ENCODE results near the gene ZNF580. TPM values are rescaled to one million over a fixed set of nuclear protein-coding genes. Genes with fewer than 3 reads are reported as not detected.
A peak's percentile ranks its signal among the peaks of the same experiment; 100 is the strongest.

Gene ZNF580
- total and polyA plus RNA-seq, 2 of the 13 experiments (the other 11 are each of a cell fraction or from before 2014, with no cell fraction given) = 4.4 to 6.0 TPM

- no peak for TF ChIP-seq SNAPC4 (CRISPR knock-in tag; IDR thresholded peaks at IDR 0.05)
- TF ChIP-seq ZBTB33 (CRISPR knock-in tag; IDR thresholded peaks at IDR 0.05) = 0 out of 2 replicates have a peak, but pooled peaks have one; percentile 10
- no peak for TF ChIP-seq CERS6 (CRISPR knock-in tag; IDR thresholded peaks at IDR 0.05)
- peak; percentile 29; the same call in 1 of the 2 replicates for TF ChIP-seq CREB3 (CRISPR knock-in tag; IDR thresholded peaks at IDR 0.05)
- peak; percentile 80 for TF ChIP-seq MAX (IDR thresholded peaks at IDR 0.05)
- peak; percentile 87 for TF ChIP-seq BATF2 (CRISPR knock-in tag; IDR thresholded peaks at IDR 0.05)
- TF ChIP-seq ZNF878 (CRISPR knock-in tag; IDR thresholded peaks at IDR 0.05) = no peak
- peak; percentile 21 for TF ChIP-seq HNRNPLL (IDR thresholded peaks at IDR 0.05; ENCODE audit: low read depth, low read length, poor library complexity, severe bottlenecking)
- TF ChIP-seq NONO (IDR thresholded peaks at IDR 0.05) = no peak
- peak; percentile 32; the same call in 1 of the 2 replicates for TF ChIP-seq NONO (CRISPR knock-in tag; conservative IDR thresholded peaks at IDR 0.05)
- TF ChIP-seq RBFOX2 (IDR thresholded peaks at IDR 0.05; ENCODE audit: low read depth, low read length) = peak; percentile 81
- TF ChIP-seq ZNF790 (CRISPR knock-in tag; IDR thresholded peaks at IDR 0.05; ENCODE audit: borderline replicate concordance) = no peak
- no peak for TF ChIP-seq FOXA1 (IDR thresholded peaks at IDR 0.05)
- peak; percentile 2; the same call in 1 of the 2 replicates for TF ChIP-seq FOXA1 (CRISPR knock-in tag; IDR thresholded peaks at IDR 0.05)
- 0 out of 2 replicates have a peak, but pooled peaks have one; percentile 56 for TF ChIP-seq ZNF280B (CRISPR knock-in tag; IDR thresholded peaks at IDR 0.05; ENCODE audit: borderline replicate concordance)
- TF ChIP-seq TP53 (CRISPR knock-in tag; conservative IDR thresholded peaks at IDR 0.05) = no peak
- peak; percentile 95 for TF ChIP-seq AGO2 (optimal IDR thresholded peaks at IDR 0.05; ENCODE audit: low read depth, low read length)
Observed at GRCh38 chr19:55642153-55643002, 1.6 kb downstream of the ZNF580 start (continued).
